NCI-H460 (cell line): ENCODE measurements around the gene MTAP. TPM values are rescaled to one million over a fixed set of nuclear protein-coding genes. Genes with fewer than 3 reads are reported as not detected.
"Not testable (repeated sequence)": the region's sequence is repeated elsewhere in the genome, so short reads cannot be mapped to it uniquely, and the experiment has no call there.

Source experiments
- DNase-seq: peaks from one replicate; pipeline ENCODE4 v3.0.0-alpha.2; 2016; ENCODE audit warnings: low read depth; ENCODE audit errors: extremely low read depth
- total RNA-seq: library from RNA; depleted of rRNA; stranded (reverse); fragments of >200 nt; shearing (Covaris generic); gene quantifications from 2 replicates; pipeline ENCODE4 v1.2.3, GENCODE V29; 2014

The MTAP gene
- total RNA-seq, 1 experiment from 2014 or later, result 55.3 TPM

- no peak for DNase-seq
Observed at GRCh38 chr9:21904776-21905175, 102.3 kb downstream of the MTAP start.

- no peak for DNase-seq
Observed at GRCh38 chr9:21906213-21906612, 103.8 kb downstream of the MTAP start.

- DNase-seq, result no peak
Observed at GRCh38 chr9:21906881-21907280, 104.4 kb downstream of the MTAP start.

- no peak for DNase-seq
Observed at GRCh38 chr9:21919377-21920362, 117.2 kb downstream of the MTAP start.

GRCh38 chr9:21923694-21924093 is 121.3 kb downstream of the MTAP start:
- no peak for DNase-seq

- no peak for DNase-seq
Observed at GRCh38 chr9:21927752-21928151, 125.3 kb downstream of the MTAP start.

GRCh38 chr9:21931428-21931827 is 129.0 kb downstream of the MTAP start:
- DNase-seq, result no peak

GRCh38 chr9:21933281-21933680 is 130.8 kb downstream of the MTAP start:
- DNase-seq, result no peak

- DNase-seq, result no peak
Observed at GRCh38 chr9:21933865-21934264, 131.4 kb downstream of the MTAP start.

- DNase-seq, result no peak
Observed at GRCh38 chr9:21935631-21936030, 133.2 kb downstream of the MTAP start.

GRCh38 chr9:21936161-21936560 is 133.7 kb downstream of the MTAP start:
- DNase-seq, result no peak

GRCh38 chr9:21941337-21941995 is 139.0 kb downstream of the MTAP start:
- no peak for DNase-seq

- no peak for DNase-seq
Observed at GRCh38 chr9:21943464-21943863, 141.0 kb downstream of the MTAP start.

- DNase-seq, result no peak
Observed at GRCh38 chr9:21945606-21946005, 143.2 kb downstream of the MTAP start.

GRCh38 chr9:21958833-21959232 is 156.4 kb downstream of the MTAP start:
- DNase-seq, result no peak

GRCh38 chr9:21959268-21959667 is 156.8 kb downstream of the MTAP start:
- DNase-seq, result not testable (repeated sequence)

GRCh38 chr9:21961569-21961968 is 159.1 kb downstream of the MTAP start:
- no peak for DNase-seq

GRCh38 chr9:21964925-21965385 is 162.5 kb downstream of the MTAP start:
- DNase-seq, result no peak

GRCh38 chr9:21965401-21965951 is 163.0 kb downstream of the MTAP start:
- DNase-seq, result peak; percentile 71

GRCh38 chr9:21966140-21966851 is 163.9 kb downstream of the MTAP start:
- DNase-seq, result no peak

- no peak for DNase-seq
Observed at GRCh38 chr9:21967169-21967568, 164.7 kb downstream of the MTAP start.
